Measurements from ENCODE around the gene CCR4.

DNA sequence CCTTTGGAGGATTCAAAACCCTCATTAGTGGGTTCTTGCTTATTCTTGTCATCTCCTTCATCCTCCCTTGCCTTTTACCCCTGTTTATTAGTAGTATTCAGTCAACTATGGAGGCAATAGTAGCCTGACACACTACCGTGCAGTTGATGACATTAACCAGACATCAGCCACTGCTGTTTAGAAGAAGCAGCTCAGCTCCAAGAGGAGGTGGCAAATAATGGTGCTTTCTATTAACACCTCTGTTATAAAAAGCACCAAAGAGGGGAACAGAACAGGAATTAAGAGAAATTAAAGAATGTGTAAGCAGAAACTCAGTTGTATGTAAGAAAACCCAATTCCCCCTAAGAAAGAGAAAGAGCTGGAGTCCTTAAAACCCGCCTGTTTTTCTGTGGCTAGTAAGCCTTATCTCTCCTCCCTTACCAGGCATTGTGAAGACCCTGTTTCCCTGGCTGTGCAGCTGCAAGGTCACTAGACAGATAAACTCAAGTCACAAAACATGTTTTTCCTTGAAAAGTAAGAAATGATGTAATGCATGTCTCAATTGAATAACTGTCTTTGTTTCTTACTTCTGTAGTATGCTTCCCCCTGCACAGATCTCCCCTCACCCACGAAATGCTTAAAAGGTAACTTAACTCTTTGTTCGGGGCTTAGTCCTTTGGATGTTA, 21.2 kb downstream of the CCR4 start:
- TF ChIP-seq POLR2A (IDR thresholded peaks at IDR 0.05; ENCODE audit: low read length) (no peak), GATA1 (IDR thresholded peaks at IDR 0.05; ENCODE audit: low read depth, low read length) (peak; percentile 53)

Data from erythroblast (primary cell).